ENCODE measurements around the gene ZNF516. TPM values are rescaled to one million over a fixed set of nuclear protein-coding genes. Genes with fewer than 3 reads are reported as not detected.

Gene ZNF516
- total and polyA plus RNA-seq, 2 experiments from 2014 or later = 18.2 to 29.2 TPM

DNA sequence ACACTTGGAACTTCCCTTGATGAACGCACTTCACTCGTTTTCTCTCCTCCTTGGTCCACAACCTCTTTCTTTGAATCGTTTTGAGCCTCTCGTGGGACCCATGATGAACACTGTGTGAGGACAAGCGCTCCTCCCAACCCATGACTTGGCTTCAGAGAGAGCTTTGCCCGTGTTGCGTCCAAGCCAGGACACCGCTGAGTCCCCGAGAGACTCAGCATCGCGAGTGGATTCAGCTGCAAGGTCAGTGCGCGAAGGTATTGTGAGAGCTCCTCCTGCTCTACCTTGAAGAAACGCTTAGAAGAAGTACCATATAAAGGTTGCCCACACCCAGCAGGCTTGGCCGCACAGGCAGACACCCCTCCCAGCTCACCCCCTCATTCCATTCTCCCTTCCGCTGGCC is 58.7 kb downstream of the ZNF516 start:
- no peak for TF ChIP-seq EZH2phosphoT487 (IDR thresholded peaks at IDR 0.05; ENCODE audit: low read depth, severe bottlenecking, unreplicated experiment)
- no peak for TF ChIP-seq EZH2 (IDR thresholded peaks at IDR 0.05; ENCODE audit: borderline replicate concordance)
- TF ChIP-seq, protein P1, sequence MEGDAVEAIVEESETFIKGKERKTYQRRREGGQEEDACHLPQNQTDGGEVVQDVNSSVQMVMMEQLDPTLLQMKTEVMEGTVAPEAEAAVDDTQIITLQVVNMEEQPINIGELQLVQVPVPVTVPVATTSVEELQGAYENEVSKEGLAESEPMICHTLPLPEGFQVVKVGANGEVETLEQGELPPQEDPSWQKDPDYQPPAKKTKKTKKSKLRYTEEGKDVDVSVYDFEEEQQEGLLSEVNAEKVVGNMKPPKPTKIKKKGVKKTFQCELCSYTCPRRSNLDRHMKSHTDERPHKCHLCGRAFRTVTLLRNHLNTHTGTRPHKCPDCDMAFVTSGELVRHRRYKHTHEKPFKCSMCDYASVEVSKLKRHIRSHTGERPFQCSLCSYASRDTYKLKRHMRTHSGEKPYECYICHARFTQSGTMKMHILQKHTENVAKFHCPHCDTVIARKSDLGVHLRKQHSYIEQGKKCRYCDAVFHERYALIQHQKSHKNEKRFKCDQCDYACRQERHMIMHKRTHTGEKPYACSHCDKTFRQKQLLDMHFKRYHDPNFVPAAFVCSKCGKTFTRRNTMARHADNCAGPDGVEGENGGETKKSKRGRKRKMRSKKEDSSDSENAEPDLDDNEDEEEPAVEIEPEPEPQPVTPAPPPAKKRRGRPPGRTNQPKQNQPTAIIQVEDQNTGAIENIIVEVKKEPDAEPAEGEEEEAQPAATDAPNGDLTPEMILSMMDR (IDR thresholded peaks at IDR 0.05; ENCODE audit: poor library complexity) = no peak
- Histone ChIP-seq H3K79me2 (peaks cover 99% of the 10 kb centered on the region), H3K9me2 (replicated peaks; ENCODE audit: insufficient read depth) (no peaks in the 10 kb centered on the region), H3K9me3 (ENCODE audit: low read depth) (no peaks in the 10 kb centered on the region), H3K4me1 (ENCODE audit: insufficient read depth) (no peaks in the 10 kb centered on the region), H3K27me3 (no peaks in the 10 kb centered on the region), H3K4me2 (no peak overlapping the region), H4K20me1 (ENCODE audit: insufficient read depth, poor library complexity, severe bottlenecking) (peaks cover 75% of the 10 kb centered on the region), H2AFZ (no peak overlapping the region), H3K36me3 (replicated peaks; ENCODE audit: insufficient read depth, low read depth) (no peaks in the 10 kb centered on the region), H3K4me3 (no peak overlapping the region), H3K27ac (no peak overlapping the region)
- DNase-seq (ENCODE audit: low spot score) = no peak
- 95% methylated on average over 16 of the region's 16 CpGs for WGBS (ENCODE audit: low lambda C conversion rate, missing lambda C conversion rate)

DNA sequence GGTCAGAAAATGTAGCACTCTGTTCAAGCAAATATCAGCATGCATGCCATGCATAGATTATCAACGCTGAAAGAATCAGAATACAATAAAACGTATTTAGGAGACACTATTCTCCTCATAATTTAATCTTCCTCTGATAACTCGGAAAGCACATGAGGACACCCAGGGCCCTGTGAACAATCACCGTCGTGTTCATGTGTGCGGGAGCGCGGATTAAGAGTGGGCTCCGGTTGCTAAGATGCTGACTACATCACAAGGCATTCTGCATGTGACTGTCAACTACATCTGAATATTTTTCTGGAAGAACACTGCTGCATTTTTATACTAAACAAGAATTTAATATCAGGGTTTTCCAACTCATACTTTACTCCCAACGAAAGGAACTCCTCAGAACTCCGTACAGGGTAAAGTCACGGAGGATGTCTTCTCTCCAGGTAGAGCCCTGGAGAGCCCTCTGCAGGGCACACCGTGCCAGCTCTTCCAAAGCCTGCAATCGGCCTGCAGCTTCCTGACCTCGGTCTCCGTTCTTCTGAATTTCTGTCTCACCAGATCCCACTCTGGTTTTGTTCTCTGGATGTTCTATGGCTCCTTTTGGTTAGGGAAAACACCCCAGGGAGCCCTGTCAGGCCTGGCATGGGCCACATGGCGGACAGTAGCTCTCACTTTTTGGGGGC is 59.6 kb downstream of the ZNF516 start:
- H3K9me2 ChIP-seq (replicated peaks; ENCODE audit: insufficient read depth) = no peaks in the 10 kb centered on the region
- no peaks in the 10 kb centered on the region for H3K4me1 ChIP-seq (ENCODE audit: insufficient read depth)
- peaks cover 100% of the 10 kb centered on the region for H3K79me2 ChIP-seq
- H3K4me3 ChIP-seq = no peak overlapping the region
- WGBS (ENCODE audit: low lambda C conversion rate, missing lambda C conversion rate) = 87% methylated on average over 17 of the region's 17 CpGs
- H2AFZ ChIP-seq = no peak overlapping the region
- no peak for DNase-seq (ENCODE audit: low spot score)
- H3K27me3 ChIP-seq = no peaks in the 10 kb centered on the region
- no peak overlapping the region for H3K4me2 ChIP-seq
- no peaks in the 10 kb centered on the region for H3K9me3 ChIP-seq (ENCODE audit: low read depth)
- H3K27ac ChIP-seq = no peak overlapping the region
- no peaks in the 10 kb centered on the region for H3K36me3 ChIP-seq (replicated peaks; ENCODE audit: insufficient read depth, low read depth)
- H4K20me1 ChIP-seq (ENCODE audit: insufficient read depth, poor library complexity, severe bottlenecking) = peaks cover 76% of the 10 kb centered on the region
- no peak for TF ChIP-seq EZH2 (IDR thresholded peaks at IDR 0.05; ENCODE audit: borderline replicate concordance)
- TF ChIP-seq, protein P1 (IDR thresholded peaks at IDR 0.05; ENCODE audit: poor library complexity) = no peak
- no peak for TF ChIP-seq EZH2phosphoT487 (IDR thresholded peaks at IDR 0.05; ENCODE audit: low read depth, severe bottlenecking, unreplicated experiment)

DNA sequence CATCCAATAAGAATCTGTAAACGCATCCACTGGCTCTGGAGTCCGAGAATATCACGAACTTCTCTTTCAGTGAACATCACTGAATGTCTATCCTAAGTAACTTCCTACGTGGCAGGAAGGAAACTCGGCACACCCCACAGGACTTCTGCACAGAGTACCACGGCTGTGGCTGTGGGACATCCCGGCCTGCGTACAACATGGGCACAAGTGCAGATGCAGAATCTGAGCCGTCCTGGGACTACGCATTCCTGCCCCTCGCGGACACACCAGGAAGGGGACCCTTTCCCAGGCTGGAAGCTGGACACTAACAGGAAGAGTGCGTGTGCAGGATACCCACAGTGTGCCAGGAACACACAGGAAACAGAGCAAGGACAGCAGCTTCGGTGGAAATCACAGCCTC is 60.6 kb downstream of the ZNF516 start:
- Histone ChIP-seq H3K4me2 (no peak overlapping the region), H3K4me1 (ENCODE audit: insufficient read depth) (no peaks in the 10 kb centered on the region), H3K36me3 (replicated peaks; ENCODE audit: insufficient read depth, low read depth) (no peaks in the 10 kb centered on the region), H3K4me3 (no peak overlapping the region), H4K20me1 (ENCODE audit: insufficient read depth, poor library complexity, severe bottlenecking) (peaks cover 77% of the 10 kb centered on the region), H3K27ac (no peak overlapping the region), H3K27me3 (no peaks in the 10 kb centered on the region), H3K79me2 (peaks cover 100% of the 10 kb centered on the region), H2AFZ (no peak overlapping the region), H3K9me2 (replicated peaks; ENCODE audit: insufficient read depth) (no peaks in the 10 kb centered on the region), H3K9me3 (ENCODE audit: low read depth) (no peaks in the 10 kb centered on the region)
- no peak for DNase-seq (ENCODE audit: low spot score)
- 97% methylated on average over 14 of the region's 14 CpGs for WGBS (ENCODE audit: low lambda C conversion rate, missing lambda C conversion rate)
- TF ChIP-seq EZH2phosphoT487 (IDR thresholded peaks at IDR 0.05; ENCODE audit: low read depth, severe bottlenecking, unreplicated experiment) (no peak), EZH2 (IDR thresholded peaks at IDR 0.05; ENCODE audit: borderline replicate concordance) (no peak)
- TF ChIP-seq, protein P1 (IDR thresholded peaks at IDR 0.05; ENCODE audit: poor library complexity) = no peak

All from hepatocyte (in vitro differentiated cells).